Cardiac muscle cell (in vitro differentiated cells and primary cell): ENCODE measurements around the gene BIRC2. TPM values are rescaled to one million over a fixed set of nuclear protein-coding genes. Genes with fewer than 3 reads are reported as not detected.

Experiments used
- DNase-seq, 2 donors: peaks; one replicate each; pipeline versions ENCODE4 v3.0.0 to v3.0.0-alpha.2; 2010 to 2017; ENCODE audit warnings: low read depth in 1 of 2, low spot score in 1 of 2
- H3K27ac ChIP-seq: fragments of 200-600 bp; sonication (generic); 2 replicates; pipeline ENCODE4 v1.5.1; 2016
- H3K27me3 ChIP-seq: fragments of 200-600 bp; sonication (generic); 2 replicates; pipeline ENCODE4 v1.6.0; 2016; ENCODE audit warnings: control low read depth
- H3K36me3 ChIP-seq: fragments of 200-600 bp; sonication (generic); 2 replicates; pipeline ENCODE4 v1.5.1; 2016; ENCODE audit warnings: control low read depth
- H3K4me1 ChIP-seq: fragments of 200-600 bp; sonication (generic); 2 replicates; pipeline ENCODE4 v1.8.1; 2017; ENCODE audit warnings: low read depth, mild to moderate bottlenecking, mixed run types
- H3K4me3 ChIP-seq: fragments of 200-600 bp; sonication (generic); 2 replicates; pipeline ENCODE4 v1.5.1; 2016; ENCODE audit warnings: mild to moderate bottlenecking
- H3K9me3 ChIP-seq: fragments of 200-600 bp; sonication (generic); 2 replicates; pipeline ENCODE4 v1.5.1; 2017; ENCODE audit warnings: low read depth, mild to moderate bottlenecking, control low read depth
- polyA plus RNA-seq: library from polyadenylated mRNA; unstranded; fragments of >200 nt; fragmentation: Nextera tagmentation; extraction: Ambion mirVana; gene quantifications from 2 replicates; pipeline ENCODE4 v1.2.1, GENCODE V29; 2016
- total RNA-seq: library from RNA; depleted of rRNA; stranded (reverse); fragments of >200 nt; gene quantifications from 2 replicates; pipeline ENCODE4 v1.2.3, GENCODE V29; 2016
- TF ChIP-seq, protein P1 (sequence below): IDR thresholded peaks from 2 replicates; pipeline ENCODE4 v1.5.1; 2012; ENCODE audit warnings: low read depth, mild to moderate bottlenecking, low read length

Gene BIRC2
- total and polyA plus RNA-seq, 2 experiments from 2014 or later, result 36.1 to 40.4 TPM

- peak; percentile 33 to 64 for DNase-seq
Measured at GRCh38 chr11:102410382-102410784, 63.4 kb downstream of the BIRC2 start.

GRCh38 chr11:102411142-102411541, 64.1 kb downstream of the BIRC2 start:
- Histone ChIP-seq H3K4me1 (peaks cover 8% of the 10 kb centered on the region), H3K27me3 (no peaks in the 10 kb centered on the region), H3K27ac (no peak overlapping the region), H3K9me3 (no peaks in the 10 kb centered on the region), H3K4me3 (no peak overlapping the region), H3K36me3 (no peaks in the 10 kb centered on the region)
- no peak for DNase-seq
- TF ChIP-seq, protein P1, sequence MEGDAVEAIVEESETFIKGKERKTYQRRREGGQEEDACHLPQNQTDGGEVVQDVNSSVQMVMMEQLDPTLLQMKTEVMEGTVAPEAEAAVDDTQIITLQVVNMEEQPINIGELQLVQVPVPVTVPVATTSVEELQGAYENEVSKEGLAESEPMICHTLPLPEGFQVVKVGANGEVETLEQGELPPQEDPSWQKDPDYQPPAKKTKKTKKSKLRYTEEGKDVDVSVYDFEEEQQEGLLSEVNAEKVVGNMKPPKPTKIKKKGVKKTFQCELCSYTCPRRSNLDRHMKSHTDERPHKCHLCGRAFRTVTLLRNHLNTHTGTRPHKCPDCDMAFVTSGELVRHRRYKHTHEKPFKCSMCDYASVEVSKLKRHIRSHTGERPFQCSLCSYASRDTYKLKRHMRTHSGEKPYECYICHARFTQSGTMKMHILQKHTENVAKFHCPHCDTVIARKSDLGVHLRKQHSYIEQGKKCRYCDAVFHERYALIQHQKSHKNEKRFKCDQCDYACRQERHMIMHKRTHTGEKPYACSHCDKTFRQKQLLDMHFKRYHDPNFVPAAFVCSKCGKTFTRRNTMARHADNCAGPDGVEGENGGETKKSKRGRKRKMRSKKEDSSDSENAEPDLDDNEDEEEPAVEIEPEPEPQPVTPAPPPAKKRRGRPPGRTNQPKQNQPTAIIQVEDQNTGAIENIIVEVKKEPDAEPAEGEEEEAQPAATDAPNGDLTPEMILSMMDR, result no peak

More at GRCh38 chr11:102410382-102410784, 63.4 kb downstream of the BIRC2 start:
- TF ChIP-seq, protein P1, result no peak
- H3K27ac ChIP-seq, result peak overlapping the region; percentile 36
- no peak overlapping the region for H3K4me3 ChIP-seq
- H3K36me3 ChIP-seq, result no peaks in the 10 kb centered on the region
- H3K27me3 ChIP-seq, result no peaks in the 10 kb centered on the region
- H3K4me1 ChIP-seq, result peaks cover 8% of the 10 kb centered on the region
- H3K9me3 ChIP-seq, result no peaks in the 10 kb centered on the region

DNA sequence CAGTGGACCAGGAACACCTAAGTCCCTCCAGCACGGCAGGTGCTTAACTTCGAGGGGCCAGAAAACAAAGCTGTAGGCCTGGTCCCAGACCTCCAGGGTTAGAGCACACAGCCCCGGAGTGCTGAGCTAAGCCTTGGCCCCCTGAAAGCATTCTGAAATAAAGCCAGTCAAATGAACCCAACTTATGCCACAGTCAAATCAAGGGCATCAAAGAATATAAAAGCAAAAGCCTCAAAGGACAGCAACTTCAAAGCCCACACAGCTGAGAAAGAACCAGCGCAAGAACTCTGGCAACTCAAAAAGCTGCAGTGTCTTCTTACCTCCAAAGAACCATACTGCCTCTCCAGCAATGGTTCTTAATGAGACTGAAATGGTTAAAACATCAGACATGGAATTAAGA, 66.5 kb downstream of the BIRC2 start:
- H3K4me3 ChIP-seq, result no peak overlapping the region
- no peaks in the 10 kb centered on the region for H3K36me3 ChIP-seq
- peaks cover 8% of the 10 kb centered on the region for H3K4me1 ChIP-seq
- no peak for DNase-seq
- TF ChIP-seq, protein P1, result no peak
- H3K27ac ChIP-seq, result no peak overlapping the region
- H3K9me3 ChIP-seq, result no peaks in the 10 kb centered on the region
- H3K27me3 ChIP-seq, result no peaks in the 10 kb centered on the region

DNA sequence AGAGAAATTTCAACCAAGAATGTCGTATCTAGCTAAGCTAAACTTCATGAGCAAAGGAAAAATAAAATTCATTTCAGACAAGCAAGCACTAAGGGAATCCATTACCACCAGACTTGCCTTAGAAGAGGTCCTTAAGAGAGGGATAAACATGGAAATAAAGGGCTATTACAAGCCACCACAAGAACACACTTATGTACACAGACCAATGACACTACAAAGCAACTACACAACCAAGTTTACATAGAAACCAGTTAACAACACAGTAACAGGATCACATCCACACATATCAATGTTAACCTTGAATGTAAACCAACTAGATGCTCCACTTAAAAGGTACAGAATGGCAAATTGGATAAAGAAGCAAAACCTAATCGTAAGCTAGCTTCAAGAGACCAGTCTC, 67.5 kb downstream of the BIRC2 start:
- TF ChIP-seq, protein P1, result no peak

GRCh38 chr11:102415304-102415916, 68.4 kb downstream of the BIRC2 start:
- TF ChIP-seq, protein P1, result no peak
- no peaks in the 10 kb centered on the region for H3K36me3 ChIP-seq
- peaks cover 2% of the 10 kb centered on the region for H3K4me1 ChIP-seq
- H3K9me3 ChIP-seq, result no peaks in the 10 kb centered on the region
- H3K4me3 ChIP-seq, result no peak overlapping the region
- no peaks in the 10 kb centered on the region for H3K27me3 ChIP-seq
- DNase-seq, result no peak
- H3K27ac ChIP-seq, result no peak overlapping the region

More for the DNA sequence above, 67.5 kb downstream of the BIRC2 start:
- Histone ChIP-seq H3K36me3 (no peaks in the 10 kb centered on the region), H3K9me3 (no peaks in the 10 kb centered on the region), H3K4me1 (peaks cover 8% of the 10 kb centered on the region), H3K27ac (no peak overlapping the region), H3K4me3 (no peak overlapping the region), H3K27me3 (no peaks in the 10 kb centered on the region)
- DNase-seq, result no peak
